Measurements from ENCODE around the gene NSF.
"Not testable (repeated sequence)": the region's sequence is repeated elsewhere in the genome, so short reads cannot be mapped to it uniquely, and the experiment has no call there.

- TF ChIP-seq, protein P1, sequence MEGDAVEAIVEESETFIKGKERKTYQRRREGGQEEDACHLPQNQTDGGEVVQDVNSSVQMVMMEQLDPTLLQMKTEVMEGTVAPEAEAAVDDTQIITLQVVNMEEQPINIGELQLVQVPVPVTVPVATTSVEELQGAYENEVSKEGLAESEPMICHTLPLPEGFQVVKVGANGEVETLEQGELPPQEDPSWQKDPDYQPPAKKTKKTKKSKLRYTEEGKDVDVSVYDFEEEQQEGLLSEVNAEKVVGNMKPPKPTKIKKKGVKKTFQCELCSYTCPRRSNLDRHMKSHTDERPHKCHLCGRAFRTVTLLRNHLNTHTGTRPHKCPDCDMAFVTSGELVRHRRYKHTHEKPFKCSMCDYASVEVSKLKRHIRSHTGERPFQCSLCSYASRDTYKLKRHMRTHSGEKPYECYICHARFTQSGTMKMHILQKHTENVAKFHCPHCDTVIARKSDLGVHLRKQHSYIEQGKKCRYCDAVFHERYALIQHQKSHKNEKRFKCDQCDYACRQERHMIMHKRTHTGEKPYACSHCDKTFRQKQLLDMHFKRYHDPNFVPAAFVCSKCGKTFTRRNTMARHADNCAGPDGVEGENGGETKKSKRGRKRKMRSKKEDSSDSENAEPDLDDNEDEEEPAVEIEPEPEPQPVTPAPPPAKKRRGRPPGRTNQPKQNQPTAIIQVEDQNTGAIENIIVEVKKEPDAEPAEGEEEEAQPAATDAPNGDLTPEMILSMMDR (conservative IDR thresholded peaks at IDR 0.05 in 1 of 2, IDR thresholded peaks at IDR 0.05 in 1 of 2; ENCODE audit: low read depth in 1 of 2, low read length in 2 of 2), result not testable (repeated sequence)
- TF ChIP-seq EZH2 (IDR thresholded peaks at IDR 0.05; ENCODE audit: low read length, missing control alignments), result not testable (repeated sequence)
These were observed 82.3 kb downstream of the NSF start for GRCh38 chr17:46672777-46673176.
